Spleen (tissue), 11 donors: Measurements from ENCODE around the gene FILIP1L. TPM values are rescaled to one million over a fixed set of nuclear protein-coding genes. Genes with fewer than 3 reads are reported as not detected.
A peak's percentile ranks its signal among the peaks of the same experiment; 100 is the strongest.
"Not testable (repeated sequence)": the region's sequence is repeated elsewhere in the genome, so short reads cannot be mapped to it uniquely, and the experiment has no call there.

Source experiments
- DNase-seq: peaks from one replicate; pipeline ENCODE4 v3.0.0-alpha.2; 2020
- H3K27ac ChIP-seq, 8 donors: fragments of 200-600 bp; sonication (generic) in 7 of 8; 1 replicate in 4 of 8; 2 replicates in 4 of 8; pipeline versions ENCODE4 v1.5.0 to v1.8.0; 2016 to 2021; ENCODE audit warnings: inconsistent platforms in 4 of 8, mild to moderate bottlenecking in 4 of 8, moderate library complexity in 1 of 8
- H3K27me3 ChIP-seq, 7 donors: fragments of 200-600 bp; sonication (generic) in 6 of 7; replicated peaks in 1 of 7; 1 replicate in 4 of 7; 2 replicates in 3 of 7; pipeline versions ENCODE4 v1.5.0 to v1.8.0; 2016 to 2021; ENCODE audit warnings: inconsistent platforms in 3 of 7, mild to moderate bottlenecking in 1 of 7
- H3K36me3 ChIP-seq, 6 donors: fragments of 200-600 bp; sonication (generic) in 5 of 6; 1 replicate in 4 of 6; 2 replicates in 2 of 6; pipeline versions ENCODE4 v1.5.0 to v1.8.0; 2016 to 2021; ENCODE audit warnings: inconsistent platforms in 2 of 6
- H3K4me1 ChIP-seq, 6 donors: fragments of 200-600 bp; sonication (generic) in 5 of 6; 1 replicate in 3 of 6; 2 replicates in 3 of 6; pipeline versions ENCODE4 v1.5.0 to v1.8.0; 2016 to 2021; ENCODE audit warnings: inconsistent platforms in 3 of 6
- H3K4me3 ChIP-seq, 8 donors: fragments of 200-600 bp; sonication (generic) in 7 of 8; 1 replicate in 4 of 8; 2 replicates in 4 of 8; pipeline versions ENCODE4 v1.5.0 to v1.8.0; 2016 to 2021; ENCODE audit warnings: inconsistent platforms in 4 of 8, mild to moderate bottlenecking in 4 of 8, moderate library complexity in 2 of 8
- H3K9me3 ChIP-seq, 8 donors: fragments of 200-600 bp; sonication (generic) in 7 of 8; 1 replicate in 4 of 8; 2 replicates in 4 of 8; pipeline versions ENCODE4 v1.5.0 to v1.8.0; 2016 to 2021; ENCODE audit warnings: inconsistent platforms in 4 of 8
- CTCF ChIP-seq, 11 experiments: fragments of 200-600 bp in 7 of 11; fragments of 450-650 bp in 4 of 11; sonication (generic) in 4 of 11; IDR thresholded peaks in 8 of 11; conservative IDR thresholded peaks in 3 of 11; 1 replicate in 7 of 11; 2 replicates in 4 of 11; pipeline versions ENCODE4 v1.4.0 to v1.8.0; 2016 to 2021; ENCODE audit warnings: antibody characterized with exemption in 11 of 11, inconsistent platforms in 4 of 11, mild to moderate bottlenecking in 1 of 11
- POLR2A ChIP-seq, 3 donors: fragments of 450-650 bp; IDR thresholded peaks; one replicate each; pipeline ENCODE4 v1.5.1; 2017; ENCODE audit warnings: antibody characterized with exemption in 3 of 3, mild to moderate bottlenecking in 1 of 3
- POLR2AphosphoS5 ChIP-seq, 3 donors: sonication (generic); formaldehyde crosslinking; IDR thresholded peaks; one replicate each; pipeline ENCODE4 v1.5.1; 2017; ENCODE audit warnings: antibody characterized with exemption in 3 of 3
- WGBS, 5 donors: extraction: QIAGEN DNeasy Blood & Tissue Kit in 3 of 5; methylation state at CpG; one replicate each; pipeline versions ENCODE4 v1.1.5 to v1.1.7; 2013 to 2018; 5-methylcytosine and 5-hydroxymethylcytosine counted together
- intact Hi-C: fragments of 100-400 bp; cut with DNase I; formaldehyde crosslinking; loops from one replicate; pipeline ENCODE4 v1.15.0; 2023; ENCODE audit warnings: low total_unique reads
- polyA plus RNA-seq, 3 donors: library from polyadenylated mRNA; stranded (reverse); fragments of 200-250 nt; gene quantifications; one replicate each; pipeline ENCODE4 v1.2.1, GENCODE V29; 2013
- total RNA-seq, 7 donors: library from RNA; depleted of rRNA in 3 of 7; stranded (reverse); fragments of >200 nt in 3 of 7; fragmentation: NEBNext Ultra II Directional in 4 of 7; extraction: Animal tissue kit (Norgen Biotek cat#: 25700) in 4 of 7; gene quantifications; one replicate each; pipeline versions ENCODE4 v1.1.0 to v1.2.1, GENCODE V29; 2016 to 2021
- donor health status: healthy with polysubstance abuse.
- donor health status: DM: no; HTN: no; CAD: no; lungs with moderate emphysema.
- donor health status: DM: no; HTN: no; CAD: no.
- donor health status: Bipolar disorder and iron deficiency.
- donor health status: healthy.
- donor health status: DM: no; HTN: no; CAD: no.
- donor health status: DM: yes; HTN: yes; CAD: no.

The FILIP1L gene
- total and polyA plus RNA-seq, 10 donors: 11.1 to 47.7 (median 30.9) TPM

- H3K4me3 ChIP-seq: no peak overlapping the region
- intact Hi-C loops: no loop called here
- TF ChIP-seq CTCF (IDR thresholded peaks at IDR 0.05 in 8 of 11, conservative IDR thresholded peaks at IDR 0.05 in 3 of 11) (no peak), POLR2A (IDR thresholded peaks at IDR 0.05) (no peak), POLR2AphosphoS5 (IDR thresholded peaks at IDR 0.05) (no peak)
- no peak for DNase-seq
- peak overlapping the region in 1 of 8 donors; percentile 45 for H3K27ac ChIP-seq
- H3K27me3 ChIP-seq: no peaks in the 10 kb centered on the region
- no peaks in the 10 kb centered on the region for H3K36me3 ChIP-seq
- H3K9me3 ChIP-seq: no peaks in the 10 kb centered on the region
- peaks cover 0 to 18% (median 11%) of the 10 kb centered on the region in 6 donors for H3K4me1 ChIP-seq
- 72 to 96% (median 90%) methylated on average over 2 of the region's 2 CpGs for WGBS, 5 donors
These were observed 17.4 kb downstream of the FILIP1L start for GRCh38 chr3:100096866-100097265.

- H3K4me1 ChIP-seq: peaks cover 0 to 18% (median 11%) of the 10 kb centered on the region in 6 donors
- 88 to 93% (median 89%) methylated on average over 1 of the region's 1 CpG for WGBS, 5 donors
- not testable (repeated sequence) for H3K4me3 ChIP-seq
These were observed 18.0 kb downstream of the FILIP1L start for GRCh38 chr3:100096286-100096685.

GRCh38 chr3:100093831-100094230, 20.5 kb downstream of the FILIP1L start:
- no peak for TF ChIP-seq POLR2A (IDR thresholded peaks at IDR 0.05)
- TF ChIP-seq POLR2AphosphoS5 (IDR thresholded peaks at IDR 0.05): no peak
- no peak for TF ChIP-seq CTCF (IDR thresholded peaks at IDR 0.05 in 8 of 11, conservative IDR thresholded peaks at IDR 0.05 in 3 of 11)
- Histone ChIP-seq H3K27me3 (no peaks in the 10 kb centered on the region), H3K36me3 (no peaks in the 10 kb centered on the region), H3K27ac (no peak overlapping the region), H3K9me3 (no peaks in the 10 kb centered on the region), H3K4me1 (peaks cover 0 to 28% (median 13%) of the 10 kb centered on the region in 6 donors), H3K4me3 (no peak overlapping the region)
- intact Hi-C loops: no loop called here
- no peak for DNase-seq
- WGBS, 5 donors: 91 to 100% (median 95%) methylated on average over 1 of the region's 1 CpG

More at GRCh38 chr3:100096286-100096685, 18.0 kb downstream of the FILIP1L start:
- H3K9me3 ChIP-seq, H3K27me3 ChIP-seq, intact Hi-C loops, DNase-seq, H3K36me3 ChIP-seq, H3K27ac ChIP-seq: not testable (repeated sequence)

- Histone ChIP-seq H3K27me3 (no peaks in the 10 kb centered on the region), H3K36me3 (no peaks in the 10 kb centered on the region), H3K4me3 (no peak overlapping the region), H3K27ac (peak overlapping the region in 4 of 8 donors; percentile 9 to 41 (median 18)), H3K4me1 (peaks cover 0 to 20% (median 4%) of the 10 kb centered on the region in 6 donors), H3K9me3 (no peaks in the 10 kb centered on the region)
- no peak for TF ChIP-seq POLR2A (IDR thresholded peaks at IDR 0.05)
- TF ChIP-seq CTCF (IDR thresholded peaks at IDR 0.05 in 8 of 11, conservative IDR thresholded peaks at IDR 0.05 in 3 of 11): no peak
- intact Hi-C loops: no loop called here
- DNase-seq: no peak
These were observed 23.7 kb downstream of the FILIP1L start for GRCh38 chr3:100090669-100091005.
